OCI-LY1 (cell line): ENCODE data around the gene SPOCD1.

Experiments
- EZH2 ChIP-seq: fragments of 200-600 bp; sonication (generic), shearing (Covaris generic); IDR thresholded peaks from 2 replicates; pipeline ENCODE4 v1.8.0; 2017; ENCODE audit warnings: borderline replicate concordance, mixed run types, mild to moderate bottlenecking, antibody characterized with exemption, low read length, moderate library complexity, mixed read lengths
- TF ChIP-seq, protein P1 (sequence below): fragments of 200-600 bp; sonication (generic), shearing (Covaris generic); IDR thresholded peaks from 2 replicates; pipeline ENCODE4 v1.5.1; 2017; ENCODE audit warnings: mild to moderate bottlenecking, antibody characterized with exemption, low read length, moderate library complexity, mixed read lengths

DNA sequence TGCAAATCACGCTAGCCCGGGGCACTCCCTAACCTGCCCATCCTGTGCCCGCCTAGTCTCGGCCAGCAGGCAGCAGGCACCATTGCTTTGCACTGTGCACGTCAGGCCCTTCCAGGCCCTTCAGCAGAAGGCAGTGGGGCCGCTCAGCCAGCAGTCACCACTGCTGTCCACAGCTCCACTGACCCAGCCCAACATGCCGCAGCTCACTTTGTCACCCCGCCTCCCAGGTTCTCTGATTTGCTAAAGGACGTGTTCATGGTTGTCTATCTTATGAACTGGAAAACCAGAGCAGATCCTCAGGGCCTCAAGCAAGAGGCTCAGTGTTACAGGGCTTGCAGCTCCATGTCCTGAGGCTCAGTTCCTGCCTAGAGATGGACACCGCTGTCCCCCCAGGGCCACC lies 14.2 kb upstream of the SPOCD1 start:
- TF ChIP-seq, protein P1, sequence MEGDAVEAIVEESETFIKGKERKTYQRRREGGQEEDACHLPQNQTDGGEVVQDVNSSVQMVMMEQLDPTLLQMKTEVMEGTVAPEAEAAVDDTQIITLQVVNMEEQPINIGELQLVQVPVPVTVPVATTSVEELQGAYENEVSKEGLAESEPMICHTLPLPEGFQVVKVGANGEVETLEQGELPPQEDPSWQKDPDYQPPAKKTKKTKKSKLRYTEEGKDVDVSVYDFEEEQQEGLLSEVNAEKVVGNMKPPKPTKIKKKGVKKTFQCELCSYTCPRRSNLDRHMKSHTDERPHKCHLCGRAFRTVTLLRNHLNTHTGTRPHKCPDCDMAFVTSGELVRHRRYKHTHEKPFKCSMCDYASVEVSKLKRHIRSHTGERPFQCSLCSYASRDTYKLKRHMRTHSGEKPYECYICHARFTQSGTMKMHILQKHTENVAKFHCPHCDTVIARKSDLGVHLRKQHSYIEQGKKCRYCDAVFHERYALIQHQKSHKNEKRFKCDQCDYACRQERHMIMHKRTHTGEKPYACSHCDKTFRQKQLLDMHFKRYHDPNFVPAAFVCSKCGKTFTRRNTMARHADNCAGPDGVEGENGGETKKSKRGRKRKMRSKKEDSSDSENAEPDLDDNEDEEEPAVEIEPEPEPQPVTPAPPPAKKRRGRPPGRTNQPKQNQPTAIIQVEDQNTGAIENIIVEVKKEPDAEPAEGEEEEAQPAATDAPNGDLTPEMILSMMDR = no peak
- no peak for TF ChIP-seq EZH2
